Common myeloid progenitor, CD34-positive (primary cell): ENCODE data around the gene CCDC171.

Experiments used
- CTCF ChIA-PET: fragments of 350-600 bp; sonication (Branson Sonifier 250); formaldehyde crosslinking; loops from one replicate; lab custom pipeline; 2021; ENCODE audit warnings: antibody characterized with exemption; lab: Charles Lee
- POLR2A ChIA-PET: fragments of 350-600 bp; sonication (Branson Sonifier 250); formaldehyde crosslinking; loops from one replicate; lab custom pipeline; 2021; ENCODE audit warnings: antibody characterized with exemption; lab: Charles Lee
- DNase-seq, 3 donors: peaks; one replicate each; pipeline versions ENCODE4 v3.0.0 to v3.0.0-alpha.2; 2013
- H3K27ac ChIP-seq, 2 experiments: 1 replicate in 1 of 2; 2 replicates in 1 of 2; pipeline ENCODE4 v1.7.0; 2013; ENCODE audit warnings: inconsistent platforms in 2 of 2, low read length in 2 of 2, mild to moderate bottlenecking in 2 of 2, low read depth in 1 of 2, moderate library complexity in 1 of 2; ENCODE audit not compliant: severe bottlenecking in 2 of 2, insufficient read depth in 1 of 2, poor library complexity in 1 of 2
- H3K27me3 ChIP-seq, 5 experiments: replicated peaks in 2 of 5; 1 replicate in 3 of 5; 2 replicates in 2 of 5; pipeline versions ENCODE4 v1.6.1 to v1.7.0; 2013; ENCODE audit warnings: low read length in 4 of 5, mild to moderate bottlenecking in 2 of 5, moderate library complexity in 2 of 5, inconsistent platforms in 1 of 5; ENCODE audit not compliant: insufficient read depth in 5 of 5, control insufficient read depth in 4 of 5
- H3K36me3 ChIP-seq, 4 experiments: 1 replicate in 2 of 4; 2 replicates in 2 of 4; pipeline versions ENCODE4 v1.6.1 to v1.7.0; 2013; ENCODE audit warnings: low read length in 3 of 4, control low read depth in 1 of 4, mild to moderate bottlenecking in 1 of 4; ENCODE audit not compliant: control insufficient read depth in 4 of 4, insufficient read depth in 4 of 4
- H3K4me1 ChIP-seq, 4 experiments: 1 replicate in 3 of 4; 2 replicates in 1 of 4; pipeline versions ENCODE4 v1.6.1 to v1.7.1; 2013; ENCODE audit warnings: low read length in 3 of 4, mild to moderate bottlenecking in 3 of 4, control low read depth in 1 of 4, inconsistent platforms in 1 of 4, moderate library complexity in 1 of 4; ENCODE audit not compliant: control insufficient read depth in 4 of 4, insufficient read depth in 4 of 4; ENCODE audit errors: control extremely low read depth in 1 of 4
- H3K4me3 ChIP-seq, 7 experiments: 1 replicate in 4 of 7; 2 replicates in 3 of 7; pipeline versions ENCODE4 v1.5.1 to v1.7.0; 2013; ENCODE audit warnings: mild to moderate bottlenecking in 7 of 7, low read length in 6 of 7, moderate library complexity in 6 of 7, inconsistent platforms in 2 of 7, low read depth in 2 of 7, control low read depth in 1 of 7; ENCODE audit not compliant: insufficient read depth in 4 of 7, control insufficient read depth in 1 of 7; ENCODE audit errors: extremely low read depth in 1 of 7
- H3K9me3 ChIP-seq, 5 experiments: 1 replicate in 4 of 5; 2 replicates in 1 of 5; pipeline versions ENCODE4 v1.6.1 to v1.7.1; 2013; ENCODE audit warnings: low read length in 4 of 5, mild to moderate bottlenecking in 2 of 5, inconsistent platforms in 1 of 5, low read depth in 1 of 5, moderate library complexity in 1 of 5; ENCODE audit not compliant: control insufficient read depth in 4 of 5, insufficient read depth in 2 of 5; ENCODE audit errors: control extremely low read depth in 1 of 5
- WGBS: methylation state at CpG from one replicate; pipeline ENCODE4 v1.1.5; 2013; ENCODE audit not compliant: insufficient coverage; 5-methylcytosine and 5-hydroxymethylcytosine counted together

The CCDC171 gene

DNA sequence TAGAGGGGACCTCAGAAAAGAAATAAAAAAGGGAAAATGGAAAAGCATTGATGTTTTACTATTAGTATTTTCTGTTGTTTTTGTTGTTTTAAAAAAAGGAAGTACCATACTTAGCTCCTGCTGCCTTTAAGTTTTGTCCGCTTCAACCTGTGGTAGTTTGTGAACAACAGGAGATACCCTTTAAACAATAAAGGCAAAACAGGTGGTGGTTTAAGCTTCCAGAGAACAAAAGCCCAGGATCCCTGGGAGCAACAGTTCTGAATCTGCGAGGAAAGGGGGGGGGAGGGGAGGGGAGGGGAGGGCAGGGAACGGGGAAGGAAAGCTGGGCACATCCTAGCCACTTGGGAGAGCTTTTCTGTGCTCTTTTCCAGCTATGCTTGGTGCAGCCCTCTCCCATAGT, 40.0 kb upstream of the CCDC171 start:
- H3K36me3 ChIP-seq = peaks cover 4 to 9% (median 5%) of the 10 kb centered on the region in 4 experiments
- DNase-seq = peak in 2 of 3 donors; percentile 51 to 64
- ChIA-PET CTCF (interaction anchor here (0.5 to 4.6 kb wide), 8 partner anchors 9 to 353 kb away, joined by 3 to 34 read pairs (median 6); partner anchors contain the start of gene CCDC171), POLR2A (interaction anchor here (3.2 kb wide), 1 partner anchor 39 kb away, joined by 28 read pairs; the partner anchor contains the start of gene CCDC171)
- H3K27ac ChIP-seq = peak overlapping the region; percentile 99 to 100
- peaks cover 19 to 44% (median 34%) of the 10 kb centered on the region in 4 experiments for H3K4me1 ChIP-seq
- no peaks in the 10 kb centered on the region for H3K9me3 ChIP-seq
- 0% methylated on average over 1 of the region's 3 CpGs for WGBS
- H3K4me3 ChIP-seq = peak overlapping the region in 1 of 7 experiments; percentile 42
- no peaks in the 10 kb centered on the region for H3K27me3 ChIP-seq

DNA sequence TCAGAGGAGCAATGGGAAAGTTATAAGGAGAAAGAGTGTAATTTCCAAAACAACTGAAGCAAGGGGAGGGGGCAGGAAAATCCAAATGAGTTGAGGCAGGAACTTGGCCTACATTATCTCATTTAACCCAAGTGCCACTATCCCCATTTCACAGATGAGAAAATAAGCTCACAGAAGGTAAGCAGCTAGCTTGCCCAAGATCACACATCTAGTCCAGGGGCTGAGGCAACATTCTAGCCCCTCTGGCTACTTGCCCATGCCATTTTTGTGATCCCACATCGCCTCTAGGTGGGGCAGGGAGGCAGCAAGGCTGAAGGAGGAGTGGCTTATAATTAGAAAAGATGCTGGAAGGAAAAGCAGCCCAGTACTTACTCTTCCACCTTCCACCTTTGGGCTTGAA, 39.5 kb upstream of the CCDC171 start:
- H3K9me3 ChIP-seq = no peaks in the 10 kb centered on the region
- ChIA-PET POLR2A (no interaction called here), CTCF (interaction anchor here (0.5 to 4.6 kb wide), 6 partner anchors 9 to 353 kb away, joined by 3 to 34 read pairs (median 6); partner anchors contain the start of gene CCDC171)
- H3K36me3 ChIP-seq = peaks cover 2 to 6% (median 4%) of the 10 kb centered on the region in 4 experiments
- peaks cover 19 to 42% (median 34%) of the 10 kb centered on the region in 4 experiments for H3K4me1 ChIP-seq
- no peaks in the 10 kb centered on the region for H3K27me3 ChIP-seq
- H3K4me3 ChIP-seq = no peak overlapping the region
- peak; percentile 31 to 51 (median 48) for DNase-seq
- H3K27ac ChIP-seq = peak overlapping the region; percentile 99 to 100
- WGBS = no CpG with 5 or more reads among the region's 1 CpG

DNA sequence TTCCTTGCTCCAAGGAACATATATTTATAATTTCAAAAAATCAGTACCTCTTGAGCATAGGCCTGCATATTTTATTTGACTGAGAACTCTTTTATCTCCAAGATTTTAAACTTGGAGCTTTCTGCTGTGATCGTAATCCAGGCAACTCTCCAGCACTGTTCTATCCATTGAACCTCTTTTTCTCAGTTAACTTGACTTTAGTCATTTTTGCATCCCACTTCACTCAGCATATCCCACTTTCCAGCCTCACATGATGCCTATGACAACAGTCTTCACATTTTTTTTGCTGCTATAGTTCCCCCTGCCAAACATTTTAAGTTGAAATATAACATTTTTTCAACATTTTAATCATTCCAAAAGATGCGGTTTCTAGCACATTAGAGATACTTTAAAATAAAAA, 33.0 kb upstream of the CCDC171 start:
- Histone ChIP-seq H3K4me3 (no peak overlapping the region), H3K36me3 (no peaks in the 10 kb centered on the region), H3K4me1 (peaks cover 0 to 2% (median 0%) of the 10 kb centered on the region in 4 experiments), H3K27me3 (no peaks in the 10 kb centered on the region), H3K27ac (no peak overlapping the region), H3K9me3 (no peaks in the 10 kb centered on the region)
- 100% methylated on average over 1 of the region's 2 CpGs for WGBS
- DNase-seq = no peak
- ChIA-PET POLR2A (no interaction called here), CTCF (interaction anchor here (0.9 kb wide), 1 partner anchor 14 kb away, joined by 6 read pairs; no protein-coding TSS in a partner anchor)

DNA sequence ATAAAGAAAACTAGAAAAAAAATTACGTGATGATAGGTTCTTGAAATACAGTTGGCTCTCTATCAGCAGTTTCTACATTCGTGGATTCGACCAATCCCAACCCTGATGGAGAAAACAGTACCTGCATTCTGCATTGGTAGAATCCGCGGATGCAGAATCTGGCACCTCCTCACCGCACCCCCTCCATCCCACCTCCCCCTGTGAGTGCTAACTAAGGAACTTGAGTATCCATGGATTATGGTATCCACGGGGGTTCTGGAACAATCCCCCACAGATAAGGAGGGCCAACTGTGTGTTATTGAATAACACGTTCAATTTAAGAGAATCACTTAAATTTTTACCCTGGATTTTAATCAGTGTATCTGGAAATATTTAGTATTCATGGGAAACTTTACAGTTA, 31.6 kb upstream of the CCDC171 start:
- H3K4me1 ChIP-seq = peaks cover 0 to 2% (median 0%) of the 10 kb centered on the region in 4 experiments
- H3K4me3 ChIP-seq = no peak overlapping the region
- H3K36me3 ChIP-seq = no peaks in the 10 kb centered on the region
- H3K9me3 ChIP-seq = no peaks in the 10 kb centered on the region
- ChIA-PET POLR2A (no interaction called here), CTCF (interaction anchor here (1.5 kb wide), 1 partner anchor 9 kb away, joined by 3 read pairs; no protein-coding TSS in a partner anchor)
- no peak overlapping the region for H3K27ac ChIP-seq
- H3K27me3 ChIP-seq = no peaks in the 10 kb centered on the region
- DNase-seq = no peak
- 97% methylated on average over 5 of the region's 8 CpGs for WGBS

DNA sequence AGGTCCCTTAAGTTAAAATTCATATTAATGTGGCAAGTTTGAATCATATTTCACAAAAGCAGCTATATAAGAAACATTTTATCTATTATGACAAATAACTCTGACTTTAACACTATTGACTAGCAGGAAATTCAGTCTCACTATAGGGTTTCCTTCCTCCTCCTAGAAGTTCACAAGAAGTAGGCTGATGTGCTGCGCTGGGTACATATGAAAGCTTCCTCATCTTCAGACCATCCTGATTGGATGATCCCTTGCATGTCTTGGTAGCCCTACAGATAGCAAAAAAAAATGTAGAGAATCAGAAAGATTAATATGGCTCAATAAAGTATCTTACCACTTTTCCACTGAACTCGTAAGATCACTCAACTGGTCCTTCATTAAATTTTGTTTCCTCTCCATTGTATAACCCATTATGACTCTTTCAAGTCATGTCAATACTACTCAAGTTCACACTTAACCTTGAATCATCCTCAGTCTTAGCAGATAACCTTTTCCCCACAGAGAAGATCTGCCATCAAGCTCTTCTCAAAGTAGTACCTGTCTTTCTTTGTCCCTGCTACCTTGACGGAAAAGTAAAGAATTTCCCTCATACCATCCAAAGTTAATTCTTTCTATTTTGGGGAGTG, 30.6 kb upstream of the CCDC171 start:
- H3K27me3 ChIP-seq = no peaks in the 10 kb centered on the region
- no peaks in the 10 kb centered on the region for H3K9me3 ChIP-seq
- ChIA-PET CTCF (interaction anchor here (1.0 to 1.5 kb wide), 2 partner anchors 10 to 30 kb away, joined by 3 read pairs; partner anchors contain the start of gene CCDC171), POLR2A (no interaction called here)
- no peak overlapping the region for H3K27ac ChIP-seq
- peak in 1 of 3 donors; percentile 27 for DNase-seq
- H3K4me1 ChIP-seq = peaks cover 0 to 2% (median 0%) of the 10 kb centered on the region in 4 experiments
- H3K4me3 ChIP-seq = no peak overlapping the region
- H3K36me3 ChIP-seq = no peaks in the 10 kb centered on the region
- 90% methylated on average over 2 of the region's 3 CpGs for WGBS

DNA sequence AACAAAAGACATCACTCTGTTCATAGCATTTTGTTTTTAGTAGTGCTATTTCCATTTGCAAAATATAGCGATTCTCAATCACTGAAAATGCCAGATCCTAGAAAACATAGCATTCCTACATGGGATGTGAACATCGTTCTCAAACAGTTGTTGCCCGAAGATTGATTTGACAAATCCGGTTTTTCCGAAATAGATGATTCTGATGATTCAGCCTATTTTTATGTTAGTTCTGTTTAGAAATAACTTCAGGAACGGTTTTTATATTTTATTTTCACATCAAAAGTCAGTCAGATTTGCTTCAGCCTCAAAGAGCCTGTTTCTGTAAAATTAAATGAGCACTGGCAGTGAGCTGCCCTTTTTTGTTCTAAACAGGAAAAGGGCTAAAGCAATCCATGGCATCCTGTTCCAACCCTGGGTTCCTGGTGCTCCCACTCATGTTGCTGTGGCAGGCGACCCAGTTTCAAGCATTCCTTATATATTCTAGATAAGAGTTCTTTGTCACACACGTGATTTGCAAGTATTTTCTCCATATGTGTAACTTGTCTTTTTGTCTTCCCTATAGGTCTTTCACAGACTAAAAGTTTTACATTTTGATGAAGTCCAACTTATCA, 27.9 kb upstream of the CCDC171 start:
- Histone ChIP-seq H3K4me1 (peaks cover 0 to 2% (median 0%) of the 10 kb centered on the region in 4 experiments), H3K27me3 (no peaks in the 10 kb centered on the region), H3K4me3 (no peak overlapping the region), H3K9me3 (no peaks in the 10 kb centered on the region), H3K27ac (no peak overlapping the region), H3K36me3 (no peaks in the 10 kb centered on the region)
- WGBS = 100% methylated on average over 1 of the region's 8 CpGs
- ChIA-PET CTCF (interaction anchor here (0.8 to 1.2 kb wide), 3 partner anchors 10 to 29 kb away, joined by 3 to 4 read pairs (median 4); no protein-coding TSS in a partner anchor), POLR2A (no interaction called here)
- no peak for DNase-seq
